Smooth muscle cell (in vitro differentiated cells): ENCODE results near the gene RSF1. TPM values are rescaled to one million over a fixed set of nuclear protein-coding genes. Genes with fewer than 3 reads are reported as not detected.
"Not testable (repeated sequence)": the region's sequence is repeated elsewhere in the genome, so short reads cannot be mapped to it uniquely, and the experiment has no call there.

Source experiments
- DNase-seq: peaks from one replicate; lab custom pipeline; 2025; ENCODE audit not compliant: unreplicated experiment; lab: John Stamatoyannopoulos, UW
- H2AFZ ChIP-seq: fragments of 200-600 bp; sonication (generic); 2 replicates; pipeline ENCODE4 v1.6.0; 2016; ENCODE audit warnings: antibody characterized with exemption, low read depth, mild to moderate bottlenecking
- H3F3A ChIP-seq: fragments of 200-600 bp; sonication (generic); 2 replicates; pipeline ENCODE4 v1.6.0; 2017; ENCODE audit warnings: antibody characterized with exemption, low read depth
- H3K27ac ChIP-seq: fragments of 200-600 bp; sonication (generic); 2 replicates; pipeline ENCODE4 v1.5.1; 2016; ENCODE audit warnings: low read depth, mild to moderate bottlenecking
- H3K27me3 ChIP-seq: fragments of 200-600 bp; sonication (generic); 2 replicates; pipeline ENCODE4 v1.6.1; 2016; ENCODE audit warnings: low read depth, mild to moderate bottlenecking
- H3K36me3 ChIP-seq: fragments of 200-600 bp; sonication (generic); 2 replicates; pipeline ENCODE4 v1.5.1; 2016; ENCODE audit warnings: low read depth
- H3K4me1 ChIP-seq: fragments of 200-600 bp; sonication (generic); 2 replicates; pipeline ENCODE4 v1.5.1; 2016; ENCODE audit warnings: low read depth
- H3K4me2 ChIP-seq: fragments of 200-600 bp; sonication (generic); 2 replicates; pipeline ENCODE4 v1.6.0; 2016; ENCODE audit warnings: mild to moderate bottlenecking
- H3K4me3 ChIP-seq: fragments of 200-600 bp; sonication (generic); 2 replicates; pipeline ENCODE4 v1.5.1; 2016; ENCODE audit warnings: mild to moderate bottlenecking
- H3K79me2 ChIP-seq: fragments of 200-600 bp; sonication (generic); 2 replicates; pipeline ENCODE4 v1.6.0; 2016; ENCODE audit warnings: low read depth, mild to moderate bottlenecking
- H3K9ac ChIP-seq: fragments of 200-600 bp; sonication (generic); 2 replicates; pipeline ENCODE4 v1.6.0; 2016; ENCODE audit warnings: low read depth
- H3K9me3 ChIP-seq: fragments of 200-600 bp; sonication (generic); replicated peaks from 2 replicates; pipeline ENCODE4 v1.5.1; 2016; ENCODE audit warnings: low read depth
- H4K20me1 ChIP-seq: fragments of 200-600 bp; sonication (generic); 2 replicates; pipeline ENCODE4 v1.6.0; 2016; ENCODE audit warnings: low read depth
- CTCF ChIP-seq: fragments of 200-600 bp; sonication (generic); IDR thresholded peaks from 2 replicates; pipeline ENCODE4 v1.5.1; 2017; ENCODE audit warnings: borderline replicate concordance, mild to moderate bottlenecking, antibody characterized with exemption; ENCODE audit not compliant: insufficient read depth, poor library complexity, severe bottlenecking
- WGBS: methylation state at CpG from one replicate; pipeline ENCODE4 v1.1.7; 2016; ENCODE audit warnings: low lambda C conversion rate; 5-methylcytosine and 5-hydroxymethylcytosine counted together
- polyA plus RNA-seq: library from polyadenylated mRNA; unstranded; fragments of >200 nt; fragmentation: Nextera tagmentation; extraction: Ambion mirVana; gene quantifications from 2 replicates; pipeline ENCODE4 v1.2.1, GENCODE V29; 2016
- total RNA-seq: library from RNA; depleted of rRNA; stranded (reverse); fragments of >200 nt; gene quantifications from 2 replicates; pipeline ENCODE4 v1.2.3, GENCODE V29; 2014

The RSF1 gene
- total and polyA plus RNA-seq, 2 experiments from 2014 or later: 39.6 to 62.6 TPM

GRCh38 chr11:77865805-77866204 is 45.3 kb upstream of the RSF1 start:
- peaks cover 20% of the 10 kb centered on the region for H3F3A ChIP-seq
- peak overlapping the region; percentile 43 for H3K27ac ChIP-seq
- H3K36me3 ChIP-seq: no peaks in the 10 kb centered on the region
- DNase-seq: no peak
- peak overlapping the region; percentile 56 for H3K4me2 ChIP-seq
- TF ChIP-seq CTCF: no peak
- 6% methylated on average over 1 of the region's 1 CpG for WGBS
- H3K27me3 ChIP-seq: no peaks in the 10 kb centered on the region
- no peaks in the 10 kb centered on the region for H3K9me3 ChIP-seq
- H3K4me1 ChIP-seq: peaks cover 4% of the 10 kb centered on the region
- H3K79me2 ChIP-seq: no peaks in the 10 kb centered on the region
- H4K20me1 ChIP-seq: no peaks in the 10 kb centered on the region
- no peak overlapping the region for H3K9ac ChIP-seq
- H2AFZ ChIP-seq: no peak overlapping the region
- no peak overlapping the region for H3K4me3 ChIP-seq

GRCh38 chr11:77861444-77861843 is 40.9 kb upstream of the RSF1 start:
- H3K79me2 ChIP-seq, DNase-seq: not testable (repeated sequence)
- 93% methylated on average over 10 of the region's 10 CpGs for WGBS

GRCh38 chr11:77857906-77858457 is 37.5 kb upstream of the RSF1 start:
- 90% methylated on average over 10 of the region's 10 CpGs for WGBS
- H3K9ac ChIP-seq, H3K4me2 ChIP-seq, DNase-seq, H3F3A ChIP-seq, H3K36me3 ChIP-seq, H4K20me1 ChIP-seq, H3K27me3 ChIP-seq, H3K9me3 ChIP-seq, H3K79me2 ChIP-seq, H3K4me1 ChIP-seq, H3K4me3 ChIP-seq, H2AFZ ChIP-seq, H3K27ac ChIP-seq: not testable (repeated sequence)

More at GRCh38 chr11:77861444-77861843, 40.9 kb upstream of the RSF1 start:
- not testable (repeated sequence) for H3K4me1 ChIP-seq, H3K27me3 ChIP-seq, H3K9me3 ChIP-seq, H3K27ac ChIP-seq, H3K4me2 ChIP-seq, H3K4me3 ChIP-seq, H3K9ac ChIP-seq, H4K20me1 ChIP-seq, H3K36me3 ChIP-seq, H2AFZ ChIP-seq
- H3F3A ChIP-seq: peaks cover 14% of the 10 kb centered on the region

- Histone ChIP-seq H4K20me1 (no peaks in the 10 kb centered on the region), H3K9me3 (peaks cover 8% of the 10 kb centered on the region), H3K27ac (no peak overlapping the region), H3K4me3 (no peak overlapping the region), H3K79me2 (no peaks in the 10 kb centered on the region), H3K9ac (no peak overlapping the region), H3F3A (no peaks in the 10 kb centered on the region), H3K4me2 (no peak overlapping the region), H3K4me1 (no peaks in the 10 kb centered on the region), H2AFZ (no peak overlapping the region), H3K27me3 (no peaks in the 10 kb centered on the region), H3K36me3 (peaks cover 15% of the 10 kb centered on the region)
- WGBS: 100% methylated on average over 2 of the region's 2 CpGs
- TF ChIP-seq CTCF: no peak
- no peak for DNase-seq
These were observed 34.3 kb upstream of the RSF1 start for GRCh38 chr11:77854838-77855237.

GRCh38 chr11:77851503-77851902 is 31.0 kb upstream of the RSF1 start:
- no peaks in the 10 kb centered on the region for H4K20me1 ChIP-seq
- peaks cover 8% of the 10 kb centered on the region for H3K9me3 ChIP-seq
- no peak overlapping the region for H3K27ac ChIP-seq
- H3F3A ChIP-seq: no peaks in the 10 kb centered on the region
- DNase-seq: no peak
- 86% methylated on average over 1 of the region's 1 CpG for WGBS
- no peaks in the 10 kb centered on the region for H3K27me3 ChIP-seq
- no peak overlapping the region for H2AFZ ChIP-seq
- no peaks in the 10 kb centered on the region for H3K79me2 ChIP-seq
- H3K4me2 ChIP-seq: no peak overlapping the region
- H3K9ac ChIP-seq: no peak overlapping the region
- no peak for TF ChIP-seq CTCF
- H3K4me3 ChIP-seq: no peak overlapping the region
- peaks cover 16% of the 10 kb centered on the region for H3K36me3 ChIP-seq
- H3K4me1 ChIP-seq: no peaks in the 10 kb centered on the region

- H3F3A ChIP-seq, H4K20me1 ChIP-seq, H3K9me3 ChIP-seq, H3K4me3 ChIP-seq, DNase-seq, H3K79me2 ChIP-seq, H3K27ac ChIP-seq, H2AFZ ChIP-seq, H3K4me2 ChIP-seq, H3K4me1 ChIP-seq, H3K9ac ChIP-seq, H3K27me3 ChIP-seq: not testable (repeated sequence)
- WGBS: 71% methylated on average over 5 of the region's 5 CpGs
- H3K36me3 ChIP-seq: peaks cover 33% of the 10 kb centered on the region
These were observed 23.2 kb upstream of the RSF1 start for GRCh38 chr11:77843700-77844099.
